RWPE2 (cell line): ENCODE results near the gene ADORA1.

Source experiments
- ATAC-seq: fragments of 200-7000 bp; cut with Tn5 transposase; 3 replicates; pipeline ENCODE4 v1.9.1; 2021; ENCODE audit warnings: low read depth
- DNase-seq: peaks from one replicate; pipeline ENCODE4 v3.0.0-alpha.2; 2020; ENCODE audit warnings: low spot score
- H3K27ac ChIP-seq: fragments of 450-650 bp; 2 replicates; pipeline ENCODE4 v1.5.1; 2017; ENCODE audit warnings: mild to moderate bottlenecking; ENCODE audit not compliant: poor library complexity, severe bottlenecking
- H3K27me3 ChIP-seq: fragments of 250-450 bp; sonication (Bioruptor Pico); 2 replicates; pipeline ENCODE4 v1.5.1; 2021; ENCODE audit warnings: mild to moderate bottlenecking, moderate library complexity; ENCODE audit not compliant: insufficient read depth, poor library complexity, severe bottlenecking
- H3K36me3 ChIP-seq: fragments of 250-450 bp; sonication (Bioruptor Pico); 2 replicates; pipeline ENCODE4 v1.5.1; 2020; ENCODE audit warnings: low read depth, mild to moderate bottlenecking, moderate library complexity
- H3K4me1 ChIP-seq: fragments of 250-450 bp; sonication (Bioruptor Pico); 2 replicates; pipeline ENCODE4 v1.5.1; 2021; ENCODE audit warnings: mild to moderate bottlenecking, moderate library complexity; ENCODE audit not compliant: insufficient read depth, poor library complexity, severe bottlenecking
- H3K4me3 ChIP-seq: fragments of 250-450 bp; sonication (Bioruptor Pico); 2 replicates; pipeline ENCODE4 v1.5.1; 2021; ENCODE audit warnings: mild to moderate bottlenecking, moderate library complexity; ENCODE audit not compliant: severe bottlenecking
- H3K9me3 ChIP-seq: fragments of 250-450 bp; sonication (Bioruptor Pico); 2 replicates; pipeline ENCODE4 v1.5.1; 2021; ENCODE audit warnings: mild to moderate bottlenecking, moderate library complexity; ENCODE audit not compliant: severe bottlenecking
- CTCF ChIP-seq: fragments of 450-650 bp; IDR thresholded peaks from one replicate; pipeline ENCODE4 v1.5.1; 2017; ENCODE audit warnings: mild to moderate bottlenecking, moderate library complexity; ENCODE audit not compliant: poor library complexity, severe bottlenecking

The ADORA1 gene

GRCh38 chr1:203101813-203102634 is 25.5 kb upstream of the ADORA1 start:
- peaks cover 4% of the 10 kb centered on the region for H3K27me3 ChIP-seq
- TF ChIP-seq CTCF: no peak
- H3K4me3 ChIP-seq: no peak overlapping the region
- H3K27ac ChIP-seq: no peak overlapping the region
- no peaks in the 10 kb centered on the region for H3K36me3 ChIP-seq
- ATAC-seq (no peak), DNase-seq (peak; percentile 30)
- H3K4me1 ChIP-seq: no peaks in the 10 kb centered on the region
- no peaks in the 10 kb centered on the region for H3K9me3 ChIP-seq

- no peak for TF ChIP-seq CTCF
- DNase-seq: no peak
Measured at GRCh38 chr1:203103216-203103615, 24.3 kb upstream of the ADORA1 start.

GRCh38 chr1:203103829-203104495 is 23.6 kb upstream of the ADORA1 start:
- Histone ChIP-seq H3K27ac (no peak overlapping the region), H3K9me3 (no peaks in the 10 kb centered on the region), H3K4me1 (no peaks in the 10 kb centered on the region), H3K4me3 (no peak overlapping the region), H3K36me3 (no peaks in the 10 kb centered on the region), H3K27me3 (peaks cover 23% of the 10 kb centered on the region)
- TF ChIP-seq CTCF: no peak
- no peak for DNase-seq
- ATAC-seq: no peak

More at GRCh38 chr1:203103216-203103615, 24.3 kb upstream of the ADORA1 start:
- Histone ChIP-seq H3K4me1 (no peaks in the 10 kb centered on the region), H3K36me3 (no peaks in the 10 kb centered on the region), H3K9me3 (no peaks in the 10 kb centered on the region), H3K27me3 (peaks cover 16% of the 10 kb centered on the region), H3K4me3 (no peak overlapping the region), H3K27ac (no peak overlapping the region)
- no peak for ATAC-seq

- ATAC-seq (no peak), DNase-seq (no peak)
- Histone ChIP-seq H3K27me3 (peaks cover 28% of the 10 kb centered on the region), H3K27ac (no peak overlapping the region), H3K4me1 (no peaks in the 10 kb centered on the region), H3K36me3 (no peaks in the 10 kb centered on the region), H3K9me3 (no peaks in the 10 kb centered on the region), H3K4me3 (no peak overlapping the region)
- TF ChIP-seq CTCF: no peak
Measured at GRCh38 chr1:203104789-203105390, 22.6 kb upstream of the ADORA1 start.
